HCT116 (cell line): ENCODE data around the gene HBG1.

Experiments used
- ATF3 ChIP-seq: IDR thresholded peaks from 2 replicates; pipeline ENCODE4 v1.6.1; 2012
- CBX3 ChIP-seq: IDR thresholded peaks from 2 replicates; pipeline ENCODE4 v1.6.1; 2012; ENCODE audit warnings: low read depth
- CEBPB ChIP-seq: IDR thresholded peaks from 2 replicates; pipeline ENCODE4 v1.6.1; 2012; ENCODE audit warnings: low read depth
- CTCF ChIP-seq, 3 experiments: fragments of 200-600 bp in 1 of 3; sonication (generic) in 1 of 3; IDR thresholded peaks in 2 of 3; conservative IDR thresholded peaks in 1 of 3; 2 replicates each; pipeline ENCODE4 v1.5.1; 2012 to 2017; ENCODE audit warnings: low read depth in 2 of 3, low read length in 2 of 3, antibody characterized with exemption in 1 of 3, borderline replicate concordance in 1 of 3, control low read depth in 1 of 3, mild to moderate bottlenecking in 1 of 3, mixed read lengths in 1 of 3, mixed run types in 1 of 3, moderate library complexity in 1 of 3; ENCODE audit not compliant: insufficient read depth in 1 of 3
- EZH2 ChIP-seq: fragments of 200-600 bp; sonication (generic); IDR thresholded peaks from 2 replicates; pipeline ENCODE4 v1.6.1; 2017; ENCODE audit warnings: antibody characterized with exemption, mixed run types
- EZH2phosphoT487 ChIP-seq: fragments of 200-600 bp; IDR thresholded peaks from 2 replicates; pipeline ENCODE4 v1.6.1; 2018; ENCODE audit warnings: antibody characterized with exemption, borderline replicate concordance
- JUND ChIP-seq: IDR thresholded peaks from 2 replicates; pipeline ENCODE4 v1.6.1; 2012
- POLR2A ChIP-seq: IDR thresholded peaks from 2 replicates; pipeline ENCODE4 v1.7.0; 2011; ENCODE audit warnings: borderline replicate concordance; ENCODE audit not compliant: insufficient read depth, insufficient read length; ENCODE audit errors: extremely low read depth
- POLR2AphosphoS5 ChIP-seq: IDR thresholded peaks from 2 replicates; pipeline ENCODE4 v1.6.1; 2011; ENCODE audit warnings: mild to moderate bottlenecking, low read depth, low read length, moderate library complexity
- RAD21 ChIP-seq: IDR thresholded peaks from 2 replicates; pipeline ENCODE4 v1.6.1; 2012; ENCODE audit warnings: low read depth, mild to moderate bottlenecking
- SP1 ChIP-seq: IDR thresholded peaks from 2 replicates; pipeline ENCODE4 v1.6.1; 2012; ENCODE audit warnings: low read depth

GRCh38 chr11:5237420-5237819 lies 12.2 kb downstream of the HBG1 start:
- TF ChIP-seq CTCF (IDR thresholded peaks at IDR 0.05 in 2 of 3, conservative IDR thresholded peaks at IDR 0.05 in 1 of 3; ENCODE audit: borderline replicate concordance in 1 of 3, insufficient read depth in 1 of 3, low read depth in 2 of 3, low read length in 2 of 3) (no peak), EZH2phosphoT487 (no peak), POLR2A (no peak), POLR2AphosphoS5 (no peak), CBX3 (no peak), JUND (no peak), ATF3 (no peak), SP1 (no peak), RAD21 (no peak), CEBPB (no peak), EZH2 (no peak)
